Nephron (organoid): ENCODE results near the gene POLD1.

Source experiments
- H3K27ac Mint-ChIP-seq, 3 experiments: 2 replicates each; pipeline ENCODE4 v1.8.0; 2020; ENCODE audit warnings: mixed read lengths in 3 of 3, mild to moderate bottlenecking in 2 of 3, moderate library complexity in 1 of 3
- H3K27me3 Mint-ChIP-seq: 2 replicates; pipeline ENCODE4 v1.8.0; 2021; ENCODE audit warnings: low read depth, mild to moderate bottlenecking, moderate library complexity, mixed read lengths
- H3K36me3 Mint-ChIP-seq: 2 replicates; pipeline ENCODE4 v1.8.0; 2020; ENCODE audit warnings: low read depth, mixed read lengths
- H3K4me1 Mint-ChIP-seq: 2 replicates; pipeline ENCODE4 v1.8.0; 2020; ENCODE audit warnings: mixed read lengths
- H3K4me3 Mint-ChIP-seq, 3 experiments: 2 replicates each; pipeline ENCODE4 v1.8.0; 2020; ENCODE audit warnings: mild to moderate bottlenecking in 3 of 3, mixed read lengths in 3 of 3, moderate library complexity in 2 of 3
- H3K9me3 Mint-ChIP-seq: 2 replicates; pipeline ENCODE4 v1.8.0; 2020; ENCODE audit warnings: mixed read lengths
- CTCF ChIP-seq, 3 experiments: fragments of 200-600 bp; sonication (generic); IDR thresholded peaks; one replicate each; pipeline ENCODE4 v1.5.0; 2021; ENCODE audit warnings: antibody characterized with exemption in 3 of 3; ENCODE audit not compliant: unreplicated experiment in 3 of 3

Gene POLD1

GRCh38 chr19:50358483-50359327 is 25.4 kb upstream of the POLD1 start:
- Mint-ChIP-seq H3K27me3 (peaks cover 7% of the 10 kb centered on the region), H3K4me1 (no peaks in the 10 kb centered on the region), H3K4me3 (no peak overlapping the region), H3K36me3 (peaks cover 9% of the 10 kb centered on the region), H3K9me3 (no peaks in the 10 kb centered on the region), H3K27ac (no peak overlapping the region)
- TF ChIP-seq CTCF (IDR thresholded peaks at IDR 0.05; ENCODE audit: unreplicated experiment in 3 of 3): no peak

GRCh38 chr19:50359328-50359818 is 24.8 kb upstream of the POLD1 start:
- Mint-ChIP-seq H3K4me1 (no peaks in the 10 kb centered on the region), H3K4me3 (no peak overlapping the region), H3K27ac (no peak overlapping the region), H3K27me3 (peaks cover 7% of the 10 kb centered on the region), H3K9me3 (no peaks in the 10 kb centered on the region), H3K36me3 (peaks cover 9% of the 10 kb centered on the region)
- no peak for TF ChIP-seq CTCF (IDR thresholded peaks at IDR 0.05; ENCODE audit: unreplicated experiment in 3 of 3)

- no peaks in the 10 kb centered on the region for H3K4me1 Mint-ChIP-seq
- no peaks in the 10 kb centered on the region for H3K9me3 Mint-ChIP-seq
- H3K4me3 Mint-ChIP-seq: no peak overlapping the region
- peaks cover 7% of the 10 kb centered on the region for H3K27me3 Mint-ChIP-seq
- no peak overlapping the region for H3K27ac Mint-ChIP-seq
- TF ChIP-seq CTCF (IDR thresholded peaks at IDR 0.05; ENCODE audit: unreplicated experiment in 3 of 3): no peak
- peaks cover 9% of the 10 kb centered on the region for H3K36me3 Mint-ChIP-seq
Observed at GRCh38 chr19:50361290-50362029, 22.7 kb upstream of the POLD1 start.

GRCh38 chr19:50362030-50362412 is 22.1 kb upstream of the POLD1 start:
- peaks cover 7% of the 10 kb centered on the region for H3K27me3 Mint-ChIP-seq
- TF ChIP-seq CTCF (IDR thresholded peaks at IDR 0.05; ENCODE audit: unreplicated experiment in 3 of 3): no peak
- no peak overlapping the region for H3K4me3 Mint-ChIP-seq
- peak overlapping the region in 1 of 3 experiments; percentile 10 for H3K27ac Mint-ChIP-seq
- peaks cover 9% of the 10 kb centered on the region for H3K36me3 Mint-ChIP-seq
- no peaks in the 10 kb centered on the region for H3K4me1 Mint-ChIP-seq
- H3K9me3 Mint-ChIP-seq: no peaks in the 10 kb centered on the region

- Mint-ChIP-seq H3K27ac (peak overlapping the region in 1 of 3 experiments; percentile 79), H3K9me3 (no peaks in the 10 kb centered on the region), H3K4me3 (no peak overlapping the region), H3K4me1 (no peaks in the 10 kb centered on the region), H3K27me3 (peaks cover 7% of the 10 kb centered on the region), H3K36me3 (peaks cover 9% of the 10 kb centered on the region)
- no peak for TF ChIP-seq CTCF (IDR thresholded peaks at IDR 0.05; ENCODE audit: unreplicated experiment in 3 of 3)
Observed at GRCh38 chr19:50362656-50363424, 21.3 kb upstream of the POLD1 start.
